HG02571 (cell line): ENCODE results near the gene TMEM132D.
"Not testable (repeated sequence)": the region's sequence is repeated elsewhere in the genome, so short reads cannot be mapped to it uniquely, and the experiment has no call there.

Experiments
- ATAC-seq: cut with Tn5 transposase; IDR thresholded peaks from one replicate; pipeline ENCODE4 v1.9.1; 2021; ENCODE audit warnings: mild to moderate bottlenecking, moderate library complexity; ENCODE audit not compliant: unreplicated experiment

The TMEM132D gene

DNA sequence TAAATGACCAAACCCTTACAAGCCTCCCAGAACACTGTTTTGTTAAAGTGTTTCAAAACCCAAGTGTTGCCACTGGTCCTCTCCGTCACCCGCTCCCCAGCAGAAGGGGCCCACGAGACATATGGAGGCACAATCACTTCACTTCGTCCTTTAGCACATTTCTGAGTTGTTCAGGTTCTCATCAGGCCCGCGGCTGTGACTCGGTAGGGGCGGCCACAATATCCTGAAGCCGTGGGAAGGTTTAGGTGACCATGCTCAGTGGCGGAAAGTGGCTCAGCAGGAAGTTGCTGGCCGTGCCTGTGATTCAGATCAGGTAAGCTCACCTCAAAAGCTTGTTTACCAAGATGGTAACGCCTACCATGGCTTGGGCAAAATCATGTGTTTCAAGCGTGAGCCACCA lies 823.0 kb downstream of the TMEM132D start:
- ATAC-seq: no peak

DNA sequence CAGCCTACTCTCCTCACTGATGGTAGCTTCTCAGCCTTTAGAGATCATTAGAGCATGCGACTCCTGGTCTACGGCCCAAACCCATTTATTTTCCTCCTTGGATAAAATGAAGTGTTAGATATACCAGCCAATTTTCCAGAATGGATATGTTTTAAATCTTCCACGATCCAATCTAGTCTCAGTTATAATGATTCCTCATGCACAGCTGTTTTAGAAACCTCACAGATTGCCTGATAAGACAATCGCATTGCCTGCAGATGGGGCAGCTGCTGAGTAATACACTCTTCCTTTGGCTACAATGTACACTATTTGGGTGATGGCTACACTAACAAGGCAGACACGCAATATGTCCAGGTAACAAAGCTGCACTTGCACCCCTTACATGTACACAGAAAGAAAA lies 823.4 kb downstream of the TMEM132D start:
- no peak for ATAC-seq

DNA sequence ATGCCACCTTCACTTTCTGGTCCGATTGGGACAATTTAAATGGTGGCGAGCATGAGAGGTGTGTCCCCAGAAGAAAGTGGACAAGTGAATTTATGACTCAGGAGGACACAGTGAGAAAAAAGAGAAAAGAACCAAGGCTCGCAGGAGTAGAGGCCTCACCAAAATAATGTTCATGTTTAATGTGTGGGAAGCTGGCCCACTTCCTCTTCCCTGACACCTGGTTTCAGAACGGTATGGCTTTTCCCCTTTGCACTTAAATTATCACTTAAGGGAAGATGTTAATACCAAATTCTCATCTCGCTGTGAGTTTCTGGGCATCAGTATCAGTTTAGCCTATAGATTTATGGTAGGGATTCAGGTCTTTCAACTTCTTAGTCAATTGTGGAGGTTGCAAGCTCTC lies 824.1 kb downstream of the TMEM132D start:
- ATAC-seq: no peak

DNA sequence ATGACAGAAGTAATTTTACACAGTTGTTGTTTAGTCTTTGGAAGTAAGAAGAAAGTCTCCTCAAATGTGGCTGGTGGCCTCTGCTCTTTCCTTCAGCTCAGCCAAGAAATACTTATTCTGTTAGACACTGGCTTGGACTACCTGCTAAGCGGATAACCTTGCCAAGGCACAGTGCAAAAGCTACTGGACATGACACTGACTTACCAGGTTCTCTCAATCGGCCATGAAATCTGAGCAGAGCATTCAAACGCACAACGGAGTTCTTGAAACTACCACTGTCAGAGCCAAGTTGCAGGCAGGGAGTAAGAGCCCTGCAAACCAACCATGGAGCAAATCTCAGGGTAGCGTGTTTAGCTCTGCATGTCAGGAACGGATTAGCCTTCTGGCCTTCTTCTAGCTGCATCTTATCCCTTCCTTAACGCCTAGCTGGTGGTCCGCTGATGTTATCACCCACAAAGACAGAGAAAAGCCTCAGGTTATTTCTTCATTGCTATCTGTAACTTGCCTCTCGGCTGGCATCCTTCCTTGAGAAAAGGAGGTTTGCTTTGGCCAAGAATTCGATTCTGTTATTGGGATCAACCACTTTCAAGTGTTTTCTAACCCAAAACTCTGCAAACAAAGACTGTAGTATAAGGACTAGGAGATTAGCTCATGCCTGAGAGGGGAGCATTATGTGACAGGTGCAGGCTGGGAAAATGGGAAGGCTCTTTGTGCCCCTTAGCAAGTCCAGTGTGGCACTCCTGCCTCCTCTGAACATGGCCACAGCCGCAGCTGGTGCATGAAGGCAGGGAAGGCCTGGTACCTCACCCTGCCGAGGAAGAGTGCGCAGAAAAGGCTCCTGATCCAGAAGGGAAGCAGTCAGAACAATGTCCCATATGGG lies 827.1 kb downstream of the TMEM132D start:
- no peak for ATAC-seq

DNA sequence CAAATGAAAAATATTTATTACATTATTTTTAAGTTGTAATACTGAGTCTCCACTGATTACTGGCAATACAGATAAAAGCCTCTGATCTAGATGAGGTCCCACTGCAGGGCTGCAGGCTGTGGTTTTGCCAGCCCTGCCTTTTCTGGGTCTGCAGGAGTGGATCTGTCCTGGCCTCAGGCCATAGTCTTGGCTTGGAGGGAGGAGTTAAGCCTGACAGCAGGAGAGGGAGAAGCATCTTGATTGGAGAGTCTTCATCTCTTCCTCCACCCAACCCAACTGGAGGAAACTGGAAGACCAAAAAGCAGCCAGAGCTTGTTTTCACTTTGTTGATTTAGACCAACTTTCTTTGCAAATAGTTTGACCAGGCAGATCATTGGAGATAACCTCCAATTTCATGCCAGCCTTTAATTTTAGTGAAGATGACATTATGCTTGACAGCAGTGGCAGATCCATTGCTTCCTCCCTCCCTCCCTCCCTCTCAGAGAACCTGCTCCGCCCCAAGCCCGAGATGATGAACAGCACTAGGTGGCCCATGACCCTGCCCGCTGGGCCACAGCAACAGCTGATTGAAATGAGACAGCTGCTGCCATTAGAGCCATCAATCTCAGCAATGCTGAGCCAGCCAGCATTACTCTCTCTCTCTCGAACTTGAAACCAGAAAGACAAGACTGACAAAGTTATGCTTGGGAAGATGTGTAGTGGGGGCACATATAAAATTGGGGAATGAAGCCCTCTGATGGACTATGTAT lies 828.2 kb downstream of the TMEM132D start:
- ATAC-seq: no peak

DNA sequence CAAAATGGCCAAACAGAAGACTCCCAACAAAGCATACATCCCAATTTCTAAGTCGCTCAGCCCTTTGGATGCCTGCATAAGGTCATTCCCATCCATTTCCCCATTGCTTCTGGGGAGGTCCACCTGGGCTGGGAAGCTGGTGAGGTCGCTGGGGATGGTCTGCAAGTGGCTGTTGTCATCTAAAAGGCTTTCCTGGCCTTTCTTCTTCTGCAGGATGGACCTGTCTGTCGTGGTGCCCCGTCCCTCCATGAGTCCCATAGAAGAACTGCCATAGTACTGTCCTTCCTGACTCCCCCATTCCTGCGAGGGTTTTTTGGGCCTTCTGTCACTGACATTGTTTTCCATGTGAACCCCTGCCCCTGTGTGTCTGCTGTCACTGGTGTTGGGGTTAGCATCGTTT lies 829.4 kb downstream of the TMEM132D start:
- no peak for ATAC-seq

DNA sequence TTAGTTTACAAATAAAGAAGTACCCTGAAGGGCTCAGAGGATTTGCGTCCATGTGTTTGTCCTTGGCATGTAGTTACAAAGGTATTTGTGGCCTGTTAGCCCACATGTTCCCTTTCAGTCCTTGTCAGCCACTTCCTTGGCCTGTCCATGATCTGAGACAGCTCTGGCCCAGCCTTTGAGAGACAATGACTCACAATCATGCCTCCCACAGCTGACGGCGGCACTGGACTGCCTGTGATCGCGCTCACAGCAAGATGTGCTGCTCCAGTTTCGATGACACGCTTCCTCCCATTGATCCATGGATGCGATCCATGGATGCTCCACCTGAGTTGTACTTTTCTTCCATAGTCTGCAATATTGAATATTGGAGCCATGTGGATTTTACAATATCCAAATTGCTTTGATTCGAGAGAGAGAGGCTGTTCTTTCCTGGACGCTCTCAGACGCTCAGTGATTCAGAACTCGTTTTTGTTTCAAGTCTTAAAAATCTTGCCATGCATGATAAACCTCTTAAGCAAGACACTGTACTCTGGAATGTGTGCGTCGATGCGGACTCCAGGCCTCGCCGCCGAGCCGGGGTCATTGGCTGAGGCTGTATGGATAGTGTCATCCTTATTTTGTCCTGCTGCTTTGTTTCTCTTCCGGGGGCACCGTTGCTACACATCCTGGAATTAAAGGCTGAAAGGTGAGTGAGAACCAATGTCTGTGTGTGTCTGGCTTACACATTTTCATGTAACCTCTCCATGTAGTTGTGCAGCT lies 830.5 kb downstream of the TMEM132D start:
- ATAC-seq: no peak

DNA sequence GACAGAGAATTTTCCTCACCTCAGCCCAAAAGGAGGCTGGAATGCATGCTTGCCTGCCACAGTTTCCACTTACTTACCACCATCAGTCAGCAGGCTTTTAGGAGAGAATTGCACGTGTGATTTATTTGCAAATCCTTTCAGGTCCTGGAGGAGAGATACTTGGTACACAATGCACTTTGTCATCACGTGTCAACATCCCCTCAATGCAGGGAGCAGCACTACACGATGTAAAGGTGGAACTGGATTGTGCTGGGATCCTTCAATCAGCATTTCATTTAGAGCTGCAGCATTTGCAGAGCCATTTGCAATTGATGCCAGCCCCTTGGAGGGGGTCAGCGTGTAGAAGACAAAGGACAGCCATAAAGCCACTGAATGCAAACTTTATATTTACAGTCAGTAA lies 832.5 kb downstream of the TMEM132D start:
- ATAC-seq: no peak

DNA sequence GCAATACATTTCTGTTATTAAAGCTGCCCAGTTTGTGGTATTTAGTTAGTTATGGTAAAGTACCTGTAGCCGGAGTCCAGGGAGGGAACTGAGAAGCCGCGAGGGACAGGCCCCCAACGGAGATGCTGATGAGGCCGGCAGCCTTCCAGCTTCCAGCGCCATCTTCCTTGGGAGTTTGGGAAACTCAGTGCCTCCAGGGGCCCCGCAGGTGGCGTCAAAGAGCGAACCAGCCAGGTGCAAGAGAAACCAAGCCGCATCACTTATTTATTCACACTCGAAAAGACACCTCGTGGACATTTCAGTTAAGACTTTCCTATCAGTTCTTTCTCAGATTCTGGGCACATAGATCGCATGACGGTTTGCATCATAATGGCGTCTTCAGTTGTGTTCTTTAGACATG lies 833.9 kb downstream of the TMEM132D start:
- no peak for ATAC-seq

DNA sequence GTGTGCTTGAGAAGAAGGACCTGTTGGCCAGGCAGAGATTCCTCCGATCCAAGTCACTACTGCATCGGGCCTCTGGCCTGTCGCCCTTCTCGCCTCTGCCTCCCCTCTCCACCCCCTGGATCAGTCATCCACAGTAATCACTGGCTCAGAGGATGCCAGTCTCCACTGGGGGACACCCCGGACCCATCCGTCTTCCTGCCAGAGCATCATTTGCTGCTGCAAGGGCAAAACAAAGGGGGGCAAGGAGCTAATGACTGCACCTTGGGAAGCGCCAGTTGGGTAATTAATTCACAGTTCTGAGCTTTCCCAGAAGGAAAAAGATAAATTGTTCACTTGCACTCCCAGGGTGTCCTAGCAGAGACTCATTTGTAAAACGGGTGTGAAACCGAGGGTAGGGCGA lies 835.1 kb downstream of the TMEM132D start:
- ATAC-seq: no peak

DNA sequence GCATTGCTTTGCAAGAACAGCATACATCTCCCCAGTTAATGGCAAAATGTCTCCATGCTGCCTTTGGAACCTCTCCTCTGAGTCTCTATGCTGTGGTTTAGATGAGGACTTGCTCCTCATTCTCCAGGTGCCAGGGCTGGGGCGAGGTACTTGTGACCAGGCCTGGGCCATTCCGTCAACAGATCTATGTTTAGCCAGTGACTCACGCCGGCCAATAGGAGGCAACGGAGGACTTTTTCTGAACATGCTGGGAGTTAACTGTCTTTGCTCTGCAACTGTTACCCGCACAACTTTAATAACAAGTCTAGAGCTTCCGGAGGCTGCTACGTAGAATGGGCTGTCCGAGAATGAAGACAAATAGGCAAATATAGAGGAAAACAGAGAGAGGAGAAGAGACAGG lies 836.3 kb downstream of the TMEM132D start:
- ATAC-seq: no peak

DNA sequence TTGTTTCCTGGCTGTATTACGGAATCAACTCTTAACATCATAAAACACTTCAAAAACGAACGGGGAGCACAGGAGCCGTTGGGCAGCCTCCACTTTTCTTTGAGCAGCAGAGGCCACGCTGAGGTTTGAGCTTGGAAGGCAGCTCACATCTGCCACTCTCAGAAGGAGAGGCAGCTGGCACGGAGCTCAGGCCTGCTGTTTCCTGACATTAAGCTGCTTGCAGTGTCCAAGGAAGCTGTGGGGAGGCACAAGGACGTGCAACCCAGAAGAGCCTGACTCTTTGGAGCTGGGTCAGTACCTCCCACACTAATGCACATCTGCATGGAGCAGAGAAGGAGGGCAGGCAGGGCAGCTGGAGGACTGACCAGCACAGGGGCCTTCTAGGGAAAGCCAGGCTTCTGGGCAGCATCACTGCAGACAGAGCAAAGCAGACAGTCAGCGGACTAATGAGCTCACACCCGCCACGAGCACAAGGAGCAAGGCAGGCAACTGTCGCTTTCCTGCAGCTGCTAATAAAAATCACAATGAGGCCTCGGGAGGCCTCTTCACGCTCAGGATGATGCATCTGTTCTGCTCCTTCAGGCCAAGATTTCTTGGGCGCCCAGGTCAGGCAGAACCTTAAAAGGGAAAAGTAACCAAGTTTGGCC lies 839.5 kb downstream of the TMEM132D start:
- no peak for ATAC-seq

DNA sequence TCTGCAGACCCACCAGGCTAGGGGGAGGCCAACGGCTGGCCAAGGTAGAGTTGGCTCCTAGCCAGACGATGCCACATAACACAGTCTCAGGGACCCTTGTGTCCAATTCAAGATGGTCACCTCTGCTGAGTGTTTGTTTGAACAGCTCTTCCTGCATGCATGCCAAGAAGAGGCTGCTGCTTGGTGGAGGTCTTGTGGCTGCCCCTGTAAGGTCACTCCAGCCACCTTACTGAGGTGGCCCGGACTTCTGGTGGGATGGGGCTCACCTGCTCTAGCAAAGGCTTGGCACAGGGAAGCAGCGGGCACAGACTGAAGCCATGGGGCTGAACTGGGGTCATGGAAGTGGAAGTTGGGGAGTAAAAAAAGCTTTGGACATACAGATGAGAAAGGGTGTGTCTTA lies 840.2 kb downstream of the TMEM132D start:
- ATAC-seq: no peak

DNA sequence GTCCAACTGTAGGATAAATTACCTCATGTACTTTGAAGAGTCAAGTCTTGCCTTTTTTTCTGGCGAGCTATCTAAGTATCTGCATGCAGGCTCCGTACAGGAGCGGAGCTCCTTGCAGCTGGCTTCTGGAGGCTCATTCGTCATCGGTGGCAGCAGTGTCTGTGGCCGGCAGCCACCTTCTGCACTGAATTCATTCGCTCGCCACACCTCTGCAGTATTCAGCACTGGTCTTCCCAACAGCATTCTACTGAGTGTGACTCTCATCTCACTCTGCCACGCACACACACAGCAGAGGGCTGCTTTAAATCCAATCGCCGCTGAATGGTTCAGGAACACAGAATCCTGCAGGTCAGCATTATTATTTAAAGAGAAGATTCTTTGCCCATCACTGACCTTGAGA lies 850.6 kb downstream of the TMEM132D start:
- no peak for ATAC-seq

DNA sequence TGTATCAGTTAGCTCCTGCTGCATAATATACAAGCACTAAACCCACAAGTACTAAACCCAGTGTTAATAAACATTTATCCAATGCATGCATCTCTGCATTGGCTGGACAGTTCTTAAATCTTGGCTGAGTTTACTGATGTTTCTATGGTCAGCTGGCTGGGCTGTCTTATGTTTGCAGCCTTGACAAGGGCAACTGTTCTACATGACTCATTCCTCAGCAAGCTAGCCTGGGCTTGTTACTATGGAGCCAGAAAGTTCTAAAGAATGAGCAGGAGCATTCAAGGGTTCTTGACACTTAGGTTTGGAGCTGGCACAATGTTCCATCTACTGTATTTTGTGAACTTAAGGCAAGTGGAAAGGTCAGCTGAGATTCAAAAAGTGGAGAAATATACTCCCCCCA lies 851.5 kb downstream of the TMEM132D start:
- no peak for ATAC-seq

DNA sequence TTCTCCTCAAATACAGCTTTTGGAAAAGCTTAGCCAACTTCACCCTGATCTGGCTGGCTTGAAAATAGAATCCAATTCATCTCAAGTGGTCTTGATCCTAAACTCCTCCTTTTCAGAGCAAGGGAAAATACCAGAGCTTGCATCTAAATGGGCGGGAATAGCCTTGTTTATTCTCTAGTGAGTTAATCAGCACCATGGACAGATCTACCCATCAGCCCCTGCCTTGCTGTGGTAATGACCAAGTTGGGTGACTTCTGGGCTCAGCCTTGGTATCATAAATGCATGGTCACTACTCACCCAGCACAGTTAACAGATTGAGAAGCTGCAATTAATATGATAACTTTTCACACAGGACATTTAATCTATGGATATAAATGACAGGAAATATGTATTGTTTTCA lies 853.9 kb downstream of the TMEM132D start:
- no peak for ATAC-seq

DNA sequence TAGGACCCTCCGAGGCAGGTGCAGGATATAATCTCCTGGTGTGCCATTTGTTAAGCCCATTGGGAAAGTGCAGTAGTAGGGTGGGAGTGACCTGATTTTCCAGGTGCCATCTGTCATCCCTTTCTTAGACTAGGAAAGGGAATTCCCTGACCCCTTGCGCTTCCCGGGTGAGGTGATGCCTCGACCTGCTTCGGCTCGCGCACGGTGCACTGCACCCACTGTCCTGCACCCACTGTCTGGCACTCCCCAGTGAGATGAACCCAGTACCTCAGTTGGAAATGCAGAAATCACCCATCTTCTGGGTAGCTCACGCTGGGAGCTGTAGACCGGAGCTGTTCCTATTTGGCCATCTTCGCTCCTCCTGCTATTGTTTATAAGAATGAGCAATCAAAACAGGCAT lies 860.5 kb downstream of the TMEM132D start:
- ATAC-seq: not testable (repeated sequence)

DNA sequence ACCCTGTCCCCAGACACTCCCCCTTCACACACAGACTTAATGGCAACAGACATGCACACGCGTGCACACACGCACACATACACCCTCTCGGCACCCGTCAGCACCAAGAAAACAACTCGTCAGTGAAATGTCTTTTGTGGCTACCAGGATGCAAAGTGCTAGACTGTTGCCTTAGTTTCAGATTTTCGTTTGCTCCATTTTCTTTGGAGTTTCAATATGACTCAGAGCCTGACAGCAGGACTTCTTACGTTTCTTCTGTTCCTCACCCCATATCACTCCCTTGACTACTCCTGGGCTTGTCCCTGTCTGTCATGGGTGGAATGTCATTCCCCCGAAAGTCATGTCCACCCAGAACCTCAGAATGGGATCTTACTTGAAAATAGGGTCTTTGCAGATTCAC lies 867.7 kb downstream of the TMEM132D start:
- ATAC-seq: no peak

DNA sequence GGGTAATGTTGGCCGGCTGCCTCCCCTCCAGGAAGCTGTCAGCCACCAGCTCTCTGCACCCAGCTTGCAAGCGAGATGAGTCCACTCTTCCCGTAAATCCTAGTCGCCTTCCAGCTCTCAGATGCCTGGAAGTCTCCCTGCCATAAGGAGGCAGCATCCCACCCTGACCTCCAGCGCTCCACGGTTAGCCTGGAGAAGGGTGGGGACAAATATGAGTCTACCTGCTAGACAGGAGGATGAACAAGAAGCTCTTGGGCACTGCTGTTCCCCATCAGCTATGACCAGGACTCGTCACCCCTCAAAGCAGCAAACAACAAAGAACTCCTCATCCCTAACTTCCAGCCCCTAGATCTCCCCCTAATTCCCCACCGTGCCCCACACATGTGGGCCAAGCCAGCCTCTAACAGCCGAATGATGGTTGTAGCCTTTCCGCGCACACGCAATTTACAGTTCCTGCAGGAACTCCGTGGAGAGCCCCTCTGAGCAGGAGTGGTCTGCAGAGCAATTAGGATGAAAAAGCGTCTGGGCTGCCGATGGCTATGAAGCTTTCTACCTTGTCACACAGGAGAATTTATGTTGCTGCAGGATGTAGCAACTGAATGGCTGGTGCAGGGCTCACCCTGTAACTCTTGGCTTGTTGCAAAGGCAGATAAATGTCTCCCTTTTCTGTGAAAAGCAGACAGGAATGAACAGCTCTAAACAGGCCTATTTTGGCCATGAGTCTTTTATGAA lies 869.1 kb downstream of the TMEM132D start:
- ATAC-seq: no peak

DNA sequence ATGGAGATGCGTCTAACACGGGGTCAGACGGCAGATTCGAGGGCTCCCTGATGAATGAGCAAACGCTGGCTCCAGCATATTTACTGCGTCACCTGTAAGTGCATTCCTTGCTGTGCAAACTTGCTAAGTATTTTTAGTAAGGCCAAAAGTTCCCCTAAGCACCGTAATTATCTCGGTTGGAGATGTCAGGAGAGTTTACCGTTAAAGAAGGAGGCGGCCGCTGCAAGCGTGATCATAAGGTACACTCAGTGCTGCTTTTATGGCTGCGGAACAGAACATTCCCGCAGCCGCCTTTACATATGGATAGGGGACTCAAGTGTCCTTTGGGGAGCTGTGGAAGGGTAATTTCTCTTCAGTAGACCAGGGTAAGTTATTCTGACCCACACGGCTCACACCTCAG lies 875.0 kb downstream of the TMEM132D start:
- no peak for ATAC-seq
